Embryonic facial prominence (tissue), 1 donor: ENCODE measurements around the gene CSMD2.

ENCODE experiments used
- DNase-seq: peaks from one replicate; pipeline ENCODE4 v3.0.0-alpha.2; 2016; ENCODE audit errors: extremely low spot score

The CSMD2 gene

DNA sequence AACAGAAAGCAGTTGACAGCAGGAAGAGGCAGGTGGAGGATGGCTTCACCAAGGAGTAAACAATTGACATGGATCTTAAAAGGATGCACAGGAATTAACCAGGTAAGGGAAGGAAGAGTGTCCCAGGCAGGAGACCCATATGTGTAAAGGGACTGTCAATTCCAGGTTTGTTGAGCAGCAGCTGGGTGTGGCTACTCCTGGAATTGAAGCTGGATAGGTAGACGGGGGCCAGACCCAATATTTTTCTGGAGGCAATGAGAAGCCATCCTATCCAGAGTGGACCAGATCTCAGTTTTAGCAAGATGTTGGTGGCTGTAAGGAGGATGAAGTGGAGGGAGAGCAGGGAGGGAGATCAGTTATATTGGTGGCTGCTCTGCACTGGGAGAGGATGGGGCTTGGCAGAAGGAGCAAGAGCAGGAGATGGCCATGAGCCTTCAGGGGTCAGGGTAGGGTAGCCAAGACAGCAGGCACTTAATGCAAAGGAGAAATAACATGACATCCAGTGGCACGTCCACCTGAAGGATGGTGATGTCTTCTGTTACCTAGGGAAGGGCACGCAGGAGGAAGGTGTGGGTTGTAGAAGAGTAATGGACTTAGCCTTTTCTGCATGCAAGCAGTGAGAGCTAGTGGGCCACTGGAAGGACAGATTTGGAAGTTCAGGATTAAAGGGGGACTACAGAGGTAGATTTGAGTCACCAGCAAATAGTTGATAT is 447.9 kb downstream of the CSMD2 start:
- DNase-seq, result no peak

DNA sequence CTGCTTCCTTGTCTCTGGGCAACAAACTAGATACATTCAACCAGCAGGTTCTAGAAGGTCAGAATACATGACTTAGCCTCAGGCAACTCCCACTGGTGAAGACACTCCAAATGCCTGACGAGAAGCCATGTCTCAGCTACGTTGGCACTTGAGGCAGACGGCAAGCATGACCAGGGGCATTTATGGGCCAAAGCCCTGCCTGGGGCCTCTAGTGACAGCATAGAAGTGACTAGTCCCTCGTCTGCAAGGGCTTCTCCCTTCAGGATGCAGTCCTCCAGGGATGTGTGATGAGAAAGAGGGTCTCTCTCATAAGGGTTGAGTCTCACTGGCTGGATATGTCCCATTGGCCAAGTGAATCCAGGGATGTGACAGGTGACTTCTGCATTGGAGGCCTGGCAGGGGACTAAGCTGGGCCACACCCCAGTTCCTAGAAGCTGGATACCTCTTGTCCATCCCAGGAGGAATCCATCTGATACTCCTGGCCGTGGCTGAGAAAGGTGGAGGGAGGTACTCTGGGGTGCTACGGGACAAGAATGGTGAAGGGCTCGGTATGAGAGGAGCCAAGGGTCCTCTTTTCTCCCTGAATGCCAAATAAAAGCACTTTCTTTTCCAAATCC is 449.7 kb downstream of the CSMD2 start:
- DNase-seq, result no peak

DNA sequence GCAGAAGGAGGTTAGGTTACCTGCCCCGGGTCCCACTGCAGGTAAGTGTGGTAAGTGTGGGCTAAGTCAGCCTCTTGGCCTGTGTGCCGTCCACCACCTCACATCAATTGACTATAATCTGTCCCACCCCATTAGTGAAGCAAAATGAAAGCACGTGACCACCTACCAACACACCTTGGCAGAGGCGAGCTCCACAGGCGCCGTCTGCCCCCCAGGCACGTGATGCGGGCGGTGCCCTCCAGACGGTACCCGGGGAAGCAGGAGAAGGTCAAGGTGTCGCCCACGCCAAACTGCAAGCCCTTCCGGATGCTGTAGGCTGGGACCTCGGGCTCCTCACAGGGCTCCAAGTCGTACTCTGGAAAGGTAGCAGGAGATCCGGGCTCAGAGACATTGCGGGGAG is 450.6 kb downstream of the CSMD2 start:
- no peak for DNase-seq

DNA sequence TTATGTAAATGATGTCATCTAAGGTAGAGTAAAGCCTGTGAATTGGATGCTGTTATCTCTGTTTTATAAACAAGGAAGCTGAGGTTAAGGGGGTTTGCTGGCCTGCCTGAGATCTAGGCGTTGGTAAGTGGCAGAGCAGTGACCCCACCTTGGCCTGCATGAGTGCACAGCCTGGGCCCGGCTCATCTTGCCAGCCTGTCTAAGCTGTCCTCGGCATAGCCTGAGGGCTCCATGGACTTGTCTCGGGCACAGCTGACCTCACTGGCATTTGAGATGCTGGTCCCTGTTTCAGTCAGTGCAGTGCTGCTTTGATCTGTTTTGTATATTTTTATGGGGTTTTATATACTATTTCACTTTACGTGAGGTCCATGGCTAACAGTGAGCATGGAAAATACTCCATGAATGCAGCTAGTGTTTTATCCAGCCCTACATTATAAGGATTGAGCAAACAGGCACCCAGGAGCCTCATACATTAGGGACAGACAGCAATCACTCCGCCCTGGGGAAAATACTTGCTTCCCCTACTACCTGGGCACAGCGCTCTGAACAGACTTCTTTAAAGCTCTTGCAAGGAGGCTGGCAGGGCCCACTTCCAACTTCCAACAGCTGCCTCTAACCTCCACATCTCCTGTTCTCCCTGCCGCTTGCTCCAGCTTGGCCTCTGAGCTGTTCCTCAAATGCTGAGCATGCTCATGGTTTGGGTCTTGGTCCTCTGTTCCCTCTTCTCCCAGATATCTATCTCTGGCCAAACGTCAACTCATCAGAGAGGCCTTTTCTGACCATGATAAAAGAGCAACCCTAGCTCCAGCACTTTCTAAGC is 451.8 kb downstream of the CSMD2 start:
- DNase-seq, result no peak

DNA sequence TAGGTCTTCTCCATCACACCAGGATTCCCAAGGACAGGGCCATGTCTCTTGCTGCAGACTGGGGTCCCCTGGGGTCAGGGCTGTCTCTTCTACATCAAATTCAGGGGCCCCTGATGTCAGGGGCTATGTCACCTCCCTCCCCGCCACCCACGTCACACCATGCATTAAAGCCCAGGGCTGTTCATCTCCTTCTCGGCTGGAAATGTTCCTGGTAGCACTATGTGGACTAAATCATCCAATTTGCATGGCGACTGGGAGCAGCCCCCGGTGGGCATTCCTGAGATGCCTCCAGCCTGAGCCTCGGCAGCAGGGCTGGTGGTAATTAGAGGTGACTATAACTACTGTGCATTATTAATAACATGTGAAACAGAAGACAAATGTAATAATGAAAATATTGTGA is 452.8 kb downstream of the CSMD2 start:
- DNase-seq, result no peak

DNA sequence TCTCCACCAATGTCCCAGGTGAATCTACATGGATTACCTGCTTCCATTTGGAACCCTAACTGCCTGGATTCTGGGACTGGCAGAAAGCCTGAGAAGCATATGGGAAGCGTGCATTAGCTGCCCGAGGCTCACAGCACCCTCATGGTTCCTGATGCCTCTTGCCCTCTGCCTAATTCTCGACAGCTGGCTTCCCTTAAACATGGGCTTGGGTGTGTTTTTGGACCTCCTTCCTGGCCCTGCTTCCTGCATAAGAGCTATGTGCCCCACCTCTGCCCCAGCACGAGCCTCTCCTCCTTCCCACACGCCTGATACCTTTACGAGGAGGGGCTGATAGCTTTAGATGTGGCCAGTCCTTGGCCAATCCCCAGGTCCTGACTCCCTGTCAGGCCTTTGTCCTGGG is 453.5 kb downstream of the CSMD2 start:
- no peak for DNase-seq

DNA sequence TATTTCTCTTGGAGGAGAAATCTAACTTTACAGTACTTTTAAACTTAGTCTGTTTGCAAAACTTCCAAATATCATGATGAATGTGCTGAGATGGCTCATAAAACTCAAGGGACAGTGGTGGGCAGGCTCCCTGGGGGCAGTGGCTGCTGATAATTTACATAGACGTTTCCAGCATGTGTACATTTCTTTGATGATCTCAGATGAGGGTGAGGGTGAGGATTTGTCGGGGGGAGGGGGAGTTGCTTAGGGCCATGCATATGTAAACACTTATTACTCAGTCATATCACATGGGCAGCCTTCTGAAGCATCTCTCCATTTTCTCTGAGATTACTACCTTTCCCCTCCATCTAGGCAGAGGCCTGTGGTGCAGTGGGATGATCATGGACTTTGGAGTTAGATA is 454.1 kb downstream of the CSMD2 start:
- no peak for DNase-seq

DNA sequence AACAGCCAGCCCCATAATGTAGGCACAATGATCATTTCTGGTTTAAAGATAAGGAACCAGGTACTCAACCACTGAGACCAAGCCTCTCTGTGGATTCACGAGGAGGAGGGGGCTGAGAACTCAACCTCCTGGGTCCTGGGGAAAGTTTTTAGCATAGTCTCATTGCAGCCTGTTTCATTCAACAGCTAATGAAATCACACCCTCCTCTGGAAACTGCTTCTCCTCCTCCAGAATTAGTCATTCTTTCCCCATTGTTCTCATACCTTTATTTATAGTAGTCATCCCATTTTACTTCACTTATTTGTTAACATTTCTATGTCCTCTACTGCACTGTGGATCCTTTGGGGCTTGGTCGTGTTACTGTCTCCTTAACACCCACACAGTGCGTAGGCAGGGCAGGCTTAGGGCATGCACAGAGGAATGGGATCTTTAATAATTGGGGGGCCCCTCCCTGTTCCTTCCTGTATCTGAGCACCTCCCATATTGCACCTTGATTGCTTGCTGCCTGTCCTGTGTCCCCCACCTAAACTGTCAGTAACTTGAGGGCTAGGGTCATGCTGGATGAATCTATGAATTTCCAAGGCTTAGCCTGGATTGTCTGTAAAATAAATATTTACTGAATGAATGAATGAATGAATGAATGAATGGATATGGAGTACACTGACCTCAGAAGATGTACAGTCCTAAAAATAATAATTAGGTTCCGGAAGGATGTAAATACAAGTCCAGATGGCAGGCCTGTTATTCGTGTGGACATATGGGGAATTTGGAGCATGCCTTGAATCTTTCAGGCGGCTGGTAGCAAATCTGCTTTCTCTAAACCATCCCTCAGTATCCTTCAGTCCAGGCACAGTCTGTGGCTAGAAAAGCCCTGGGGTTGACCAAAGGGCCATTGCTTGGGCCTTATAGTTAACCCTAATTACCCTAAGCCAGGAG is 455.0 kb downstream of the CSMD2 start:
- DNase-seq, result no peak

DNA sequence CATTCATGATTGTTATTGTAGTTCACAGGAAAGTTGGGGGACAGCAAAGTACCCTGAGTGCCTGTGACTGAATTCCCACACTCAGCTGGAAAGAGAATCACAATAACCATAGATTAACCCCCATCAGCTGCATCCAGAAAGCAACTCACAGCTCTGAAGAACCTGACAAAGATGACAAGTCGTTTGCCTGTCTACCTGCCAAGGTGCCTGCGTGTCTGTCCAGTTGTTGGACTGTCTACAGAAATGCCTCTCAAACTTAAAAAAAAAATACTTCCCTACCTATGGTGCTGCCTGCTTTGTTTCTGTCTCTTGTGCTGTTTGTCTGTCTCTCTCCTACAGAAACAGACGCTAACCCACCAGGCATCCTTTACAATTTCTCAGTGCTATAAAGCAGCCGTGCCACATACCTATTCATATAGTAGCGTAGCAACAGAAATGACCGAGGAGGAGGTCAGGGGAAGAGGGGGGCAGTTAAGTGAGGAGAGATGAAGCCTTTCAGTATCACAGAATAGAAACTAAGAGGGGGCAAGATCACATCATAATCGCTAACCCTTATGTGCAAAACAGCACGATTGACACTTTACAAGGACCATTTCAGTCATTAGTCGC is 455.8 kb downstream of the CSMD2 start:
- DNase-seq, result no peak

DNA sequence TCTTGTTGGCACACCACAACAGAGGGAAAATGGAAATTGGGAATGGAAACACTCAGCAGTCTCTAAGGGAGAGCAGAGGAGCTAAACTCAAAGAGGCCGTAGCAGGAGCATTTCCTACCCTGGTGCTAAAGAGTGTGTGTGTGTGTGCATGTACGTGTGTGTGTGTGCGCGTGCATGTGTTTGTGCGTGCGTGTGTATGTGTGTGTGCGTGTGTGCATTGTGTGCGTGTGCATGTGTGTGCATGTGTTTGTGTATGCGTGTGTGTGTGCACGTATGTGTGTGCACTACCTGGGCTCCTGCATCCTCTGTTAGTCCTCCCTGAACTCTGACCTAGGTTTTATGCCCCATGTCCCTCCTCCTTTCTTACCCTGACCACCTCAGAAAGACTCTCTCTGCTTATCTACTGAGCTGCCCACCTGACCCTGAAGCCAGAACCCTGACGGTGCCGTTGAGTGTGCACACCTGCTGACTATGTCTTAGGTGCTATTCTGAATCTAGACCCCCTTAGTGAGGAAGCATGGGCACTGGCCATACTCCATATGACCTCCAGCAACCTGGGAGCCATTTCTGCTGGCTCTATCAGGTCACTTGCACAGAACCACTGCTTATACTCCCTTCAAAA is 458.3 kb downstream of the CSMD2 start:
- no peak for DNase-seq

DNA sequence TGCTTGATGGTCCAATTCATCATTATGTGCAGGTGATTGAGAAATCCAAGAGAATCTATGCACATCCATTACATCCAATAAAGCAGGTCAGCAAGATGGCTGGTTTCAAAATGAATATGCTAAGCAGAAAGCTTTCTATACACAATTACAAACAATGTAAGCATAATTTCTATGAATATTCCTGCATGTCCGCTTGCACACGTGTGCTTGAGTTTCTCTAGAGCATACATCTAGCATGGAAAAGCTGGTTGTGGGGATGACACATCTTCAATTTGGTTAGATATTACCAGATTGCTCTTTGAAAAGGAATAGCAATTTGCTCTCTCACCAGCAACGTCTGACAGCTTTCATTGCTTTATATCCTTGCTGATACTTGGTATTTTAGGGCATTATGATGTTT is 461.6 kb downstream of the CSMD2 start:
- DNase-seq, result no peak

DNA sequence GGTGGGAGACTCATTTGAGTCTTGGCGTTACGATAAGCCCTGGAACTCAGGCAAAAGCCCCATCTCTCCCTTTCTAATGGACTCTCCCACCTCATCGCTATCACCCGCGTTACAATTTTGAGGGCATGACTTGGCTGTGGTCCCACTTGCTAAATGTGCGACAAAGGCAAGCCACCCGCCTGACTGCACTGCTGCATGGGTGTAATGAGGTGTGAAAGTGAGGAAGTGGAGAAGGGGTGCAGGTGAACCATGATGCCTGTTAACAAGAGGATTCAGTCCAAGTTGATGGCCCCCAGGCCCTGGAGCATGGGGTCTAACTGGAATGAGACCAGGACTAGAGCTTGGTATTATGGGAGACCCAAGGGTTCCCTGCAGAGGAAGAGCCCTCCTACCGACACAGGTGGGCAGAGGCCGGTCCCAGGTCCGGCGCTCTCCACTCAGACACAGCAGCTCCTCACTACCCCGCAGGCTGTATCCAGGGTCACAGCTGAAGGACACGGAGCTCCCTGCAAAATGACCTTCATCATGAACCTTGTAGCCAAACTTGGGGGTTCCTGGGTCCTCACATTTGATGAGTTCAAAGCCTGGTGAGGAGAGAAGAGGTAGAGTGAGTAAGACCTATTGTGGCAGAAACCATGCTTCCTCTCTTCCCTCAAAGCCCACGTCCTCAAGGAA is 466.5 kb downstream of the CSMD2 start:
- DNase-seq, result no peak

DNA sequence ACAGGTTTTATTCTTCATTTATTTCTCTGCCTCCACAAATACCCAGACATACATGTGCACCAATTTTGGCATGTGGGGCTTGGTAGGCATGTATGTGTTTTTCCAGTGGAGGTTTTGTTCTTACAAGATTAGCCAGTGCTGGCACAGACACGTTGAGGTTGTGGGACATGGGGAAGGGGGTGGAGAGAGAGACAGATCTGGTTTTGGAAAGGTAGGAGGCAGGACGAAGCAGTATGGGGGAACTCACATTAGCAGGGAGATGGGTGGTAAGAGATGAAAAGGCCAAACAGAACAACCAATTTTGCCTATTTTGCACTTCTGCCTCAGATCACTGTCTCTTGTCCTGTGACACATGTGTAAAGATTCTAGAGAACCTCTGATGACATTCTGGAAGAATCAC is 467.2 kb downstream of the CSMD2 start:
- DNase-seq, result no peak

DNA sequence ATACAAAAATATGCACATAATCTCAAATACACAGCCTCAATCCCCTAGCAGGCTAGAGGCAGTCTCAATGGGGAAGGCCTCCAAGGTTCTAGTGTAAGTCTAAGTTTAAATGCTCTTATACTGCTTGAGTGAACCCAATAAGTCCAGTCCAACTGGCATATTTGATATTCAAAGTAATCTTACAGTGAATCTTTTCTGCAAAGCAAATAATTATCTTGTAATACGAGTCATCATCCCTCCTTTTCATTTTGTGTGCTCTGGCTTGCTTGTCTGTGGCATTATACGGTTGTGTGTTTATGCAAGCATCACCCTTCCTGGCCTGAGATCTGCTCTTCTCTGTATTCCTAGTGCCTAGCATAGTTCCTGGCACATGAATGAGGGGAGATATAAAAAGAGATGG is 468.1 kb downstream of the CSMD2 start:
- no peak for DNase-seq

DNA sequence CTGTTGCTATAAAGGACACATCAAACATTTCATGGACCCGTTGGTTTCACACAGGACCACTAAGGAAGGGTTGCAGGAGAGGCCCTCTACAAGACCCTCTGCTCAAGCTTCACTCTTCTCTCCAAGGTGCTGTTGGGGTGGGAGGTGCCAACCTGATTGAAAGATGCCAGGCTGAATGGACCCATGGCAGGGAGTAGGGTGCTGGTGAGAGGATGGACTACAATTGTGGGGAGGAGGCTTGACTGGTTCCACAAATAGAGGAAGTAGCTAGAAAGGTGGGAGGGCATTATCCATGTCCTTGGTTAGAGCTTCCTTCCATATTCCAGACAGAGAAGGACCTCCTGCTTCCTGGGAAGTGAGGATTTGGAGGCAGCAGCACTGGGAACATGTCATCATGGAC is 468.7 kb downstream of the CSMD2 start:
- no peak for DNase-seq

DNA sequence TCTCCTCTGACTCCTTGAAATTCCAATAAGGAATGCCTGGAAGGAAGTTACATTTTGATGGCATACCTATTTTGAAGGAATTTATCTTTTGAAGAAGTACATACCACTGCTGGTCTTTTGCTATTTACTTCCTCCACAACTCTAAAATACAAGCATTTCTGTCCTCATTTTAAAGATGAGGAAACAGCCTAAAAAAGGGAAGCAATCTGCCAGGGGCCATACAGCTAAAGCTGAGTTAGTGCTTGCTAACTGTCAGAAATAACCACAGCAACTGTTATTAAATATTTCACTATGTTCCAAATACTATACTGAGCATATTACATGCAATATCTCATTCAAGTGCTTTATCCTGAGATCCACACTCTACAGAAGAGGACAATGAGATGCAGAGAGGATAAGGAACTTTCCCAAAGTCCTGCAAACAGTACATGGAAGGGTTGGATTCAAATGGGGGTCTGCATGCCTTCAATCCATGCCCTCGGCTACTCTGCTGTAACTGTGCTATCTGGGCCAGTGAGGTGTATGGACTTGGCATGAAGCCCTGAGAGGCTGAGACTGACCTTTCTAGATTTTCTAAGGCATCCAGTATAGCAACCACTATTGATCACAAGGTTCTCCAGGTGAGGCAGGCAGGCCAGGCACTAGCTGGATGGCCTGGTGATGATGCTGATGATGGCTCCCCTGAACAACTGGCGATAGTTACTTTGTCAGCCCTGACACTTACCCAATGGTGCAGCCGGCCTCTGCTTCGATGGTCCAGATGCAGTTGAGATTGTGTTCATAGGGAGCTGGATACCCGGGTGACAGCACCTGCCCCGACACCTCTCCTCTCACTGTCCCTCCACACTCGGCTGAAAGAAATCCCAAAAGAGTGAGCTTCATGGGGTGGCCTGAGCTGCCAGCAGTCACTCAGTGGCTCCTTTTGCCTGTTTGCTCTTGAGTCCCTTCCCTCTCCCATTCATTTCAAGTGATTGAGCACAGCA is 472.5 kb downstream of the CSMD2 start:
- DNase-seq, result no peak

DNA sequence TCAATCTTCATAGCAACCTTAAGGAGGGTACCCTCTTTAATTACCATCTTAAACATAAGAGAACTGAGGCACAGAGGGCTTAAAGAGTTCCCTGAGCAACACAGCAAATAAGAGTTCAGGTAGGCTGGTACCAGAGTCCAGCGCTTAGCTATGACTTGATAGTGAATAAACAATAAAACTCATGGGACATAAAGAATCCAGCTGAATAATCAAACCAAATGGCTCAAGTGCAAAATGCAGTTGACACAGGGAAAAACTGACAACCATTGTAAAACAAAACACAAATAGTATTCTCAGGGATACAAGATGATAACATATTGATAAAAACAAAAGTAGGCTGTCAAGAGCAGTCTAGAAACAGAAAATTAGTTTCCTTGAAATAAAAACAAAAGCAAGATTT is 478.0 kb downstream of the CSMD2 start:
- DNase-seq, result no peak

DNA sequence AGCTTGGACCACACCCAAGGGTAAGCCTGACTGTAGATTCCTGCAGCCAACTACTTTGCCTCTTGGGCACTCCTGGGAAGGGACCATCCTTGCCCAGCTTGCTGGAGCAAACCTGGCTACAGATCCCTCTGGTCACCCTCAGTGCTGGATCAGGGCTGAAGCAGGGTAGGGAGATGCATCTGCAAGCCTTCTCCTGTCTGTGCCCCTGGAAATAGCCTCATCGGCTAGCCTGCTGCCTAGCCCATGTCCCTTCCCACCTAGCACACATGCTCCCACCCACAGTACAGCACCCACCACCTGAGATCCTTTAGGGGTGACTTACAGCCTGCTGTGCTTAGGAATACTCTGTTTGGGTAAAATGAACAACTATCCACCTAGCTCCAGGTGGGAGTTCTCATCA is 478.5 kb downstream of the CSMD2 start:
- DNase-seq, result no peak

DNA sequence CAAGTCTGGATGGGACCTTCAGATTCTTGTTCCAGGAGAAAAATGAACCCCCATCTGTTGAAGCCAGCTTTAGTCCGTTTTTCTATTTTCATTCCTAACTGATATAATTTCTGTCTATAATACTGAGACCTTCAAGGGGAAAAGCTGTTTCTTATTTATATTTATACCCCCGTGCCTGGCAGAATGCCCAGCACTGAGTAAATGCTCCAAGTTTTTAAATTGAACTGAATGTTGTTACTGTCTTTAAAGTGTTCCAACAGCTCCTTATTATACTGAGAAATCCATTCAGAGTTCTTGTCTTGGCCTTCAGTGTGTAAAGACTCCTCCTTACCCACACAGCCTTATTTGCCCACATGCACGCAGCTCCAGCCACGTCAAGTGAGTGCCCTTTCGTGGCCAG is 479.8 kb downstream of the CSMD2 start:
- DNase-seq, result peak; percentile 61
